OCI-LY1 (cell line): ENCODE data around the gene SMARCAL1.

ENCODE experiments used
- EZH2 ChIP-seq: fragments of 200-600 bp; sonication (generic), shearing (Covaris generic); IDR thresholded peaks from 2 replicates; pipeline ENCODE4 v1.8.0; 2017; ENCODE audit warnings: borderline replicate concordance, mixed run types, mild to moderate bottlenecking, antibody characterized with exemption, low read length, moderate library complexity, mixed read lengths
- TF ChIP-seq, protein P1 (sequence below): fragments of 200-600 bp; sonication (generic), shearing (Covaris generic); IDR thresholded peaks from 2 replicates; pipeline ENCODE4 v1.5.1; 2017; ENCODE audit warnings: mild to moderate bottlenecking, antibody characterized with exemption, low read length, moderate library complexity, mixed read lengths

DNA sequence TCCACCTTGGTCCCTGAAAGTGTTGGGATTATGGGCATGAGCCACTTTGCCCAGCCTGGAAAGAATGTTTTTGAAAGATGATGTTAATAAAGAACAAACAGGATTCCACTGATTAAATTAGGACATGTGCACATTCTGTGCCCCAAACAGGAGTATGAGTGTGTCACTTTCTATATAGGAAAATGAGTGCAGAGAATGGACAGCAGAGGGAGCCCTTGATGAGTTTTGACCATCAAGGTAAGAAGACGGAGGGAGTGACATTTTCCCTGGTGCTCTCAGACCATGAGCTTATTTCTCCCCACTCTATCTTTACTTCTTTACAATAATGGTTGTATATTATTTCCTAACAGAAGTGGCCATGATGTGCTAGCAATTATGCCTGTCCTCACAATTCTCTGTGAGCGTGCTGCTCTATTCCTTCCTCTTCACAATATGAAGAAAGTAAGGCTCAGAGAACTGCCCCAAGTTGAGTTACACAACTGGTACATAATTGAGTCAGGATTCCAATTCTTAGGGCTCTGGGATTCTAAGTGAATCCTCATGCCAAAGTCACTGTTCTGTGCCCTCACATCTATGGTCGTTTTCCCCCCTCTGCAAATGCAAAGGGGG, 107.0 kb downstream of the SMARCAL1 start:
- TF ChIP-seq, protein P1, sequence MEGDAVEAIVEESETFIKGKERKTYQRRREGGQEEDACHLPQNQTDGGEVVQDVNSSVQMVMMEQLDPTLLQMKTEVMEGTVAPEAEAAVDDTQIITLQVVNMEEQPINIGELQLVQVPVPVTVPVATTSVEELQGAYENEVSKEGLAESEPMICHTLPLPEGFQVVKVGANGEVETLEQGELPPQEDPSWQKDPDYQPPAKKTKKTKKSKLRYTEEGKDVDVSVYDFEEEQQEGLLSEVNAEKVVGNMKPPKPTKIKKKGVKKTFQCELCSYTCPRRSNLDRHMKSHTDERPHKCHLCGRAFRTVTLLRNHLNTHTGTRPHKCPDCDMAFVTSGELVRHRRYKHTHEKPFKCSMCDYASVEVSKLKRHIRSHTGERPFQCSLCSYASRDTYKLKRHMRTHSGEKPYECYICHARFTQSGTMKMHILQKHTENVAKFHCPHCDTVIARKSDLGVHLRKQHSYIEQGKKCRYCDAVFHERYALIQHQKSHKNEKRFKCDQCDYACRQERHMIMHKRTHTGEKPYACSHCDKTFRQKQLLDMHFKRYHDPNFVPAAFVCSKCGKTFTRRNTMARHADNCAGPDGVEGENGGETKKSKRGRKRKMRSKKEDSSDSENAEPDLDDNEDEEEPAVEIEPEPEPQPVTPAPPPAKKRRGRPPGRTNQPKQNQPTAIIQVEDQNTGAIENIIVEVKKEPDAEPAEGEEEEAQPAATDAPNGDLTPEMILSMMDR: peak; percentile 71
- no peak for TF ChIP-seq EZH2
